H9 (cell line): ENCODE data around the gene FIBP. TPM values are rescaled to one million over a fixed set of nuclear protein-coding genes. Genes with fewer than 3 reads are reported as not detected.

Experiments used
- DNase-seq: peaks from one replicate; pipeline ENCODE4 v3.0.0-alpha.2; 2017
- H2AFZ ChIP-seq: one replicate; pipeline ENCODE4 v1.6.1; 2013; ENCODE audit warnings: mild to moderate bottlenecking, low read length, control low read depth, moderate library complexity
- H2AK5ac ChIP-seq: 2 replicates; pipeline ENCODE4 v1.6.1; 2013; ENCODE audit warnings: low read length, control low read depth, mixed read lengths; ENCODE audit not compliant: insufficient read length
- H2BK120ac ChIP-seq: one replicate; pipeline ENCODE4 v1.6.1; 2013; ENCODE audit warnings: low read depth, mild to moderate bottlenecking, low read length, control low read depth, inconsistent platforms; ENCODE audit not compliant: poor library complexity, severe bottlenecking
- H2BK12ac ChIP-seq: 2 replicates; pipeline ENCODE4 v1.6.1; 2013; ENCODE audit warnings: low read length, control low read depth, mixed read lengths, low read depth; ENCODE audit not compliant: insufficient read length
- H2BK15ac ChIP-seq: 2 replicates; pipeline ENCODE4 v1.6.1; 2013; ENCODE audit warnings: low read depth, low read length, control low read depth
- H2BK20ac ChIP-seq: one replicate; pipeline ENCODE4 v1.6.1; 2013; ENCODE audit warnings: low read depth, mild to moderate bottlenecking, low read length, control low read depth, inconsistent platforms; ENCODE audit not compliant: poor library complexity, severe bottlenecking
- H2BK5ac ChIP-seq: 2 replicates; pipeline ENCODE4 v1.6.1; 2013; ENCODE audit warnings: low read length, control low read depth, mixed read lengths; ENCODE audit not compliant: insufficient read length
- H3K14ac ChIP-seq: 2 replicates; pipeline ENCODE4 v1.6.1; 2013; ENCODE audit warnings: low read length, control low read depth; ENCODE audit not compliant: insufficient read depth
- H3K18ac ChIP-seq: 2 replicates; pipeline ENCODE4 v1.6.1; 2013; ENCODE audit warnings: low read depth, mild to moderate bottlenecking, mixed read lengths, low read length, control low read depth; ENCODE audit not compliant: insufficient read length
- H3K23ac ChIP-seq: 2 replicates; pipeline ENCODE4 v1.6.1; 2013; ENCODE audit warnings: low read length, control low read depth, mixed read lengths, low read depth; ENCODE audit not compliant: insufficient read length
- H3K23me2 ChIP-seq: 2 replicates; pipeline ENCODE4 v1.6.1; 2013; ENCODE audit warnings: low read depth, mild to moderate bottlenecking, mixed read lengths, low read length, control low read depth; ENCODE audit not compliant: insufficient read length, poor library complexity, severe bottlenecking
- H3K27ac ChIP-seq: 2 replicates; pipeline ENCODE4 v1.5.1; 2013; ENCODE audit warnings: low read length, control low read depth, mixed read lengths, low read depth; ENCODE audit not compliant: insufficient read length
- H3K27me3 ChIP-seq: 2 replicates; pipeline ENCODE4 v1.6.1; 2013; ENCODE audit warnings: low read length, control low read depth, inconsistent platforms; ENCODE audit not compliant: insufficient read depth
- H3K4ac ChIP-seq: 2 replicates; pipeline ENCODE4 v1.6.1; 2013; ENCODE audit warnings: low read depth, mild to moderate bottlenecking, control low read depth, inconsistent platforms, low read length, moderate library complexity
- H3K4me1 ChIP-seq: 2 replicates; pipeline ENCODE4 v1.6.1; 2013; ENCODE audit warnings: low read length, control low read depth, inconsistent platforms; ENCODE audit not compliant: insufficient read depth
- H3K4me2 ChIP-seq: 2 replicates; pipeline ENCODE4 v1.6.1; 2013; ENCODE audit warnings: low read length, control low read depth, mixed read lengths; ENCODE audit not compliant: insufficient read length, insufficient read depth
- H3K56ac ChIP-seq: 2 replicates; pipeline ENCODE4 v1.6.1; 2013; ENCODE audit warnings: low read depth, mild to moderate bottlenecking, mixed read lengths, low read length, control low read depth; ENCODE audit not compliant: insufficient read length
- H3K79me1 ChIP-seq: 2 replicates; pipeline ENCODE4 v1.6.1; 2013; ENCODE audit warnings: low read depth, mild to moderate bottlenecking, moderate library complexity, low read length, control low read depth, inconsistent platforms; ENCODE audit not compliant: insufficient read depth, poor library complexity, severe bottlenecking
- H3K79me2 ChIP-seq: 2 replicates; pipeline ENCODE4 v1.6.1; 2013; ENCODE audit warnings: low read length, control low read depth, inconsistent platforms; ENCODE audit not compliant: insufficient read depth
- H3K9ac ChIP-seq: 2 replicates; pipeline ENCODE4 v1.6.1; 2013; ENCODE audit warnings: low read length, control low read depth, mixed read lengths; ENCODE audit not compliant: insufficient read length; ENCODE audit errors: extremely low read depth
- H3K9me3 ChIP-seq: one replicate; pipeline ENCODE4 v1.6.1; 2013; ENCODE audit warnings: low read depth, low read length, inconsistent platforms; ENCODE audit not compliant: control insufficient read depth
- H3T11ph ChIP-seq: one replicate; pipeline ENCODE4 v1.6.1; 2013; ENCODE audit warnings: mild to moderate bottlenecking, low read length, control low read depth, inconsistent platforms
- H4K20me1 ChIP-seq: one replicate; pipeline ENCODE4 v1.6.1; 2013; ENCODE audit not compliant: control insufficient read depth, insufficient read length, insufficient read depth
- H4K5ac ChIP-seq: 2 replicates; pipeline ENCODE4 v1.6.1; 2013; ENCODE audit warnings: low read depth, mild to moderate bottlenecking, mixed read lengths, low read length, control low read depth; ENCODE audit not compliant: insufficient read length
- H4K8ac ChIP-seq: replicated peaks from 2 replicates; pipeline ENCODE4 v1.6.1; 2013; ENCODE audit warnings: low read length, control low read depth, mixed read lengths, low read depth; ENCODE audit not compliant: insufficient read length
- H4K91ac ChIP-seq: 2 replicates; pipeline ENCODE4 v1.6.1; 2013; ENCODE audit warnings: low read depth, mild to moderate bottlenecking, moderate library complexity, mixed read lengths, low read length, control low read depth; ENCODE audit not compliant: insufficient read length
- H3K27ac Mint-ChIP-seq, 3 experiments: 2 replicates in 2 of 3; 3 replicates in 1 of 3; pipeline ENCODE4 v1.8.0; 2020 to 2021; ENCODE audit warnings: mixed read lengths in 3 of 3, mild to moderate bottlenecking in 1 of 3, moderate library complexity in 1 of 3
- H3K27me3 Mint-ChIP-seq: 2 replicates; pipeline ENCODE4 v1.8.0; 2021; ENCODE audit warnings: low read depth, mild to moderate bottlenecking, moderate library complexity, mixed read lengths
- H3K36me3 Mint-ChIP-seq, 3 experiments: 2 replicates in 2 of 3; 3 replicates in 1 of 3; pipeline ENCODE4 v1.8.0; 2020 to 2021; ENCODE audit warnings: low read depth in 3 of 3, mixed read lengths in 3 of 3; ENCODE audit not compliant: insufficient read depth in 1 of 3
- H3K4me1 Mint-ChIP-seq, 2 experiments: 2 replicates each; pipeline ENCODE4 v1.8.0; 2020; ENCODE audit warnings: mixed read lengths in 2 of 2
- H3K4me3 Mint-ChIP-seq, 2 experiments: 2 replicates in 1 of 2; 3 replicates in 1 of 2; pipeline ENCODE4 v1.8.0; 2020 to 2021; ENCODE audit warnings: mild to moderate bottlenecking in 2 of 2, mixed read lengths in 2 of 2, moderate library complexity in 1 of 2
- H3K9me3 Mint-ChIP-seq, 2 experiments: 2 replicates in 1 of 2; 3 replicates in 1 of 2; pipeline ENCODE4 v1.8.0; 2020; ENCODE audit warnings: mild to moderate bottlenecking in 2 of 2, mixed read lengths in 2 of 2, moderate library complexity in 1 of 2
- WGBS: extraction: QIAGEN DNeasy Blood & Tissue Kit; methylation state at CpG from one replicate; pipeline ENCODE4 v1.1.7; 2013; ENCODE audit warnings: missing lambda C conversion rate, low lambda C conversion rate, mixed read lengths; ENCODE audit not compliant: insufficient read length; ENCODE audit errors: extremely low coverage; 5-methylcytosine and 5-hydroxymethylcytosine counted together
- total RNA-seq: library from RNA; stranded (reverse); gene quantifications from 2 replicates; pipeline ENCODE4 v1.2.1, GENCODE V29; 2021
- TF ChIP-seq, protein P1 (sequence below): fragments of 200-600 bp; sonication (generic); conservative IDR thresholded peaks from 3 replicates; pipeline ENCODE4 v1.8.0; 2021; ENCODE audit warnings: antibody characterized with exemption, mild to moderate bottlenecking

FIBP gene
- total RNA-seq, 1 experiment from 2014 or later: 87.0 TPM

DNA sequence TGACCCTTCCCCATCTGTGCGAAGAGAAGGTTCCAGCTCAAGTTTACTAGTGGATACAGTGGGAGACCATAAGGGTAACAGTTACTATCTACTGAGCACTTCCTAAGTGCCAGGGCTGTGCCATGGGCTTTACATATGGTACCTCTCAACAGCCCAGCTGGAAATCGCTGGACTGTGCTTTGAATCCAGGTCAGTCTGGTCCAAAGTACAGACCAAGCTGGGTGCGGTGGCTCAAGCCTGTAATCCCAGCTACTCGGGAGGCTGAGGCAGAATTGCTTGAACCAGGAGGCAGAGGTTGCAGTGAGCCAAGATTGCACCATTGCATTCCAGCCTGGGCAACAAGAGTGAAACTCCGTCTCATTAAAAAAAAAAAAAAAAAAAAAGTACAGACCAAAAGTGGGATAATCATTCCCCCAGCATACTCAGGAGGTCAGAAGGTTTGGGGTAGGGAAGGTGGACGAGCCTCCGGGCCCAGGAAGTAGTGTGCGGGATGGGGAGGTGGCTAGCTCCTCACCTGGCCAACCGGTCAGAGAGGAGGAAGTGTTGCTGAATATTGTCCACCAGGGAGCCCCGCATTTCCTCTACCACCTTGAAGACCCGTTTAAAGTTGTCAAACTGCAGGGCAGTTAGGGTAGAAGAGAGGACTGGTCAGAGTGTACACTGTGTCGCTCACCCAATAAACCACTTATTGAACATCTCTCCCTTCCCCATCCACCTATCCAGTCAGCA lies 2.3 kb downstream of the FIBP start:
- peaks cover 9% of the 10 kb centered on the region; the same call in 1 of the 2 replicates for H3K4me1 ChIP-seq
- Mint-ChIP-seq H3K27ac (no peak overlapping the region), H3K27me3 (peaks cover 17% of the 10 kb centered on the region), H3K4me1 (peaks cover 24 to 38% of the 10 kb centered on the region in 2 experiments), H3K9me3 (peaks cover 2 to 4% of the 10 kb centered on the region in 2 experiments; a peak in 2 of 5 replicates), H3K4me3 (peak overlapping the region in 1 of 2 experiments; percentile 98; a peak in 3 of 5 replicates), H3K36me3 (peaks cover 35 to 58% (median 55%) of the 10 kb centered on the region in 3 experiments)
- H3K4ac ChIP-seq: no peak overlapping the region
- no peak overlapping the region for H2AFZ ChIP-seq
- H3K4me2 ChIP-seq: no peak overlapping the region
- no peak for DNase-seq
- H3K23ac ChIP-seq: no peak overlapping the region
- no peak overlapping the region for H2BK20ac ChIP-seq
- H2BK15ac ChIP-seq: no peak overlapping the region
- H3K18ac ChIP-seq: no peak overlapping the region
- H2BK120ac ChIP-seq: no peak overlapping the region
- peaks cover 6% of the 10 kb centered on the region; the same call in 1 of the 2 replicates for H3K27me3 ChIP-seq
- no peaks in the 10 kb centered on the region; the same call in 1 of the 2 replicates for H3K79me2 ChIP-seq
- H3K79me1 ChIP-seq: no peaks in the 10 kb centered on the region
- no peak overlapping the region for H2BK5ac ChIP-seq
- TF ChIP-seq, protein P1, sequence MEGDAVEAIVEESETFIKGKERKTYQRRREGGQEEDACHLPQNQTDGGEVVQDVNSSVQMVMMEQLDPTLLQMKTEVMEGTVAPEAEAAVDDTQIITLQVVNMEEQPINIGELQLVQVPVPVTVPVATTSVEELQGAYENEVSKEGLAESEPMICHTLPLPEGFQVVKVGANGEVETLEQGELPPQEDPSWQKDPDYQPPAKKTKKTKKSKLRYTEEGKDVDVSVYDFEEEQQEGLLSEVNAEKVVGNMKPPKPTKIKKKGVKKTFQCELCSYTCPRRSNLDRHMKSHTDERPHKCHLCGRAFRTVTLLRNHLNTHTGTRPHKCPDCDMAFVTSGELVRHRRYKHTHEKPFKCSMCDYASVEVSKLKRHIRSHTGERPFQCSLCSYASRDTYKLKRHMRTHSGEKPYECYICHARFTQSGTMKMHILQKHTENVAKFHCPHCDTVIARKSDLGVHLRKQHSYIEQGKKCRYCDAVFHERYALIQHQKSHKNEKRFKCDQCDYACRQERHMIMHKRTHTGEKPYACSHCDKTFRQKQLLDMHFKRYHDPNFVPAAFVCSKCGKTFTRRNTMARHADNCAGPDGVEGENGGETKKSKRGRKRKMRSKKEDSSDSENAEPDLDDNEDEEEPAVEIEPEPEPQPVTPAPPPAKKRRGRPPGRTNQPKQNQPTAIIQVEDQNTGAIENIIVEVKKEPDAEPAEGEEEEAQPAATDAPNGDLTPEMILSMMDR: no peak
- H3K56ac ChIP-seq: no peak overlapping the region
- no peaks in the 10 kb centered on the region for H4K20me1 ChIP-seq
- H4K5ac ChIP-seq: no peak overlapping the region
- no peak overlapping the region for H3T11ph ChIP-seq
- no peak overlapping the region for H4K91ac ChIP-seq
- WGBS: no CpG with 5 or more reads among the region's 12 CpGs
- H2BK12ac ChIP-seq: no peak overlapping the region
- H3K23me2 ChIP-seq: peaks cover 14% of the 10 kb centered on the region
- no peak overlapping the region for H3K27ac ChIP-seq
- no peaks in the 10 kb centered on the region for H3K9me3 ChIP-seq
- H3K14ac ChIP-seq: no peak overlapping the region
- H2AK5ac ChIP-seq: no peak overlapping the region
- H4K8ac ChIP-seq: no peak overlapping the region
- H3K9ac ChIP-seq: no peak overlapping the region
